K562 (cell line): ENCODE measurements around the gene FRYL. TPM values are rescaled to one million over a fixed set of nuclear protein-coding genes. Genes with fewer than 3 reads are reported as not detected.

Experiments used
- ATAC-seq: fragments of 200-7000 bp; cut with Tn5 transposase; 3 replicates; pipeline ENCODE4 v1.9.1; 2020; ENCODE audit warnings: moderate library complexity
- BruUV-seq: library from RNA; stranded (reverse); fragments of 400-500 nt; replicated peaks from 2 replicates; lab custom pipeline; 2021; lab: Mats Ljungman, UMichigan
- CTCF ChIA-PET: fragments of 300-600 bp; formaldehyde crosslinking; extraction: SDS; loops from one replicate; lab custom pipeline; 2021; ENCODE audit warnings: low intra/inter-chr PET ratio; lab: Yijun Ruan, JAX
- POLR2A ChIA-PET: fragments of 300-600, 350-650 bp; sonication (Branson Sonifier 250); formaldehyde crosslinking; extraction: SDS; loops from one replicate; lab custom pipeline; 2021; ENCODE audit warnings: antibody characterized with exemption, inconsistent platforms; lab: Yijun Ruan, JAX
- DNase-seq, 4 experiments: peaks; one replicate each; pipeline versions ENCODE4 v3.0.0 to v3.0.0-alpha.2; 2011 to 2018; ENCODE audit warnings: low spot score in 3 of 4, mixed read lengths in 3 of 4; ENCODE audit errors: extremely low read depth in 1 of 4
- FAIRE-seq: peaks from 2 replicates; lab custom pipeline; 2011; peaks lifted over from hg19 to GRCh38; lab: Jason Lieb, UNC
- H2AFZ ChIP-seq: 2 replicates; pipeline ENCODE4 v1.6.0; 2011; ENCODE audit warnings: low read depth, low read length, control low read depth, inconsistent platforms
- H3K27ac ChIP-seq: fragments of 200-600 bp; 3 replicates; pipeline ENCODE4 v1.8.0; 2011; ENCODE audit warnings: low read depth, mild to moderate bottlenecking, control low read depth, inconsistent platforms, low read length, moderate library complexity, mixed read lengths; ENCODE audit errors: extremely low read depth
- H3K27me3 ChIP-seq, 2 experiments: fragments of 300-600 bp in 1 of 2; 2 replicates in 1 of 2; 3 replicates in 1 of 2; pipeline versions ENCODE4 v1.6.0 to v1.8.0; 2011; ENCODE audit warnings: inconsistent platforms in 2 of 2, low read length in 2 of 2, mild to moderate bottlenecking in 1 of 2, mixed read lengths in 1 of 2, moderate library complexity in 1 of 2; ENCODE audit not compliant: control insufficient read depth in 2 of 2, insufficient read depth in 2 of 2
- H3K36me3 ChIP-seq: fragments of 300-600 bp; 3 replicates; pipeline ENCODE4 v1.8.0; 2011; ENCODE audit warnings: mild to moderate bottlenecking, low read length, inconsistent platforms; ENCODE audit not compliant: control insufficient read depth, insufficient read depth
- H3K4me1 ChIP-seq, 2 experiments: fragments of 200-600 bp in 1 of 2; replicated peaks in 1 of 2; 2 replicates in 1 of 2; 3 replicates in 1 of 2; pipeline versions ENCODE4 v1.5.1 to v1.8.0; 2011; ENCODE audit warnings: inconsistent platforms in 2 of 2, low read length in 2 of 2, mild to moderate bottlenecking in 1 of 2, mixed read lengths in 1 of 2, moderate library complexity in 1 of 2; ENCODE audit not compliant: control insufficient read depth in 2 of 2, insufficient read depth in 2 of 2
- H3K4me2 ChIP-seq: 2 replicates; pipeline ENCODE4 v1.6.1; 2011; ENCODE audit warnings: low read length, control low read depth, inconsistent platforms, mixed read lengths; ENCODE audit not compliant: insufficient read depth
- H3K4me3 ChIP-seq: fragments of 200-600 bp; sonication (generic), shearing (Covaris generic); 2 replicates; pipeline ENCODE4 v1.5.1; 2016; ENCODE audit warnings: control low read depth, inconsistent platforms
- H3K79me2 ChIP-seq: fragments of 200-600 bp; 3 replicates; pipeline ENCODE4 v1.8.0; 2011; ENCODE audit warnings: low read length, inconsistent platforms; ENCODE audit not compliant: control insufficient read depth, insufficient read depth
- H3K9ac ChIP-seq, 2 experiments: 2 replicates each; pipeline versions ENCODE4 v1.6.0 to v1.6.1; 2011; ENCODE audit warnings: low read depth in 2 of 2, low read length in 2 of 2, control low read depth in 1 of 2, inconsistent platforms in 1 of 2, mild to moderate bottlenecking in 1 of 2, mixed read lengths in 1 of 2; ENCODE audit not compliant: insufficient read depth in 1 of 2
- H3K9me1 ChIP-seq: one replicate; pipeline ENCODE4 v1.6.0; 2011; ENCODE audit warnings: inconsistent platforms, mild to moderate bottlenecking, low read length, moderate library complexity; ENCODE audit not compliant: control insufficient read depth, insufficient read depth
- H3K9me3 ChIP-seq: replicated peaks from 2 replicates; pipeline ENCODE4 v1.5.1; 2011; ENCODE audit warnings: low read depth, low read length, inconsistent platforms; ENCODE audit not compliant: control insufficient read depth, insufficient read depth
- H4K20me1 ChIP-seq: replicated peaks from 2 replicates; pipeline ENCODE4 v1.6.1; 2011; ENCODE audit warnings: low read length, inconsistent platforms, mixed read lengths; ENCODE audit not compliant: control insufficient read depth, insufficient read depth
- EP400 ChIP-seq: fragments of 450-650 bp; IDR thresholded peaks from 2 replicates; pipeline ENCODE4 v1.6.1; 2017; ENCODE audit warnings: antibody characterized with exemption, mild to moderate bottlenecking, moderate library complexity
- GTF2F1 ChIP-seq: IDR thresholded peaks from 2 replicates; pipeline ENCODE4 v1.6.1; 2011; ENCODE audit warnings: low read depth, low read length, improper control_type of control experiment
- HEY1 ChIP-seq: fragments of 250-450 bp; sonication (Bioruptor Pico); IDR thresholded peaks from 2 replicates; pipeline ENCODE4 v1.5.0; 2020; ENCODE audit warnings: mild to moderate bottlenecking, moderate library complexity, borderline replicate concordance
- HLTF ChIP-seq: fragments of 450-650 bp; IDR thresholded peaks from 2 replicates; pipeline ENCODE4 v1.6.1; 2016
- NR2F6 ChIP-seq: fragments of 450-650 bp; formaldehyde crosslinking; IDR thresholded peaks from 2 replicates; pipeline ENCODE4 v1.4.0; 2020; ENCODE audit warnings: mild to moderate bottlenecking
- PBX2 ChIP-seq, 2 experiments: IDR thresholded peaks in 1 of 2; conservative IDR thresholded peaks in 1 of 2; 2 replicates each; pipeline ENCODE4 v1.6.1; 2016; ENCODE audit warnings: low read depth in 2 of 2, mild to moderate bottlenecking in 1 of 2, missing compliant biosample characterization in 1 of 2, missing genetic modification characterization in 1 of 2, moderate library complexity in 1 of 2
- SAFB ChIP-seq: fragments of 200-400 bp; formaldehyde crosslinking; IDR thresholded peaks from 2 replicates; pipeline ENCODE4 v1.6.1; 2017; ENCODE audit warnings: low read depth, low read length, borderline replicate concordance
- SIRT6 ChIP-seq: IDR thresholded peaks from one replicate; pipeline ENCODE4 v1.6.1; 2012; ENCODE audit warnings: low read depth, mild to moderate bottlenecking, control low read depth, inconsistent platforms, low read length, moderate library complexity
- SMAD3 ChIP-seq: fragments of 450-650 bp; formaldehyde crosslinking; conservative IDR thresholded peaks from 2 replicates; pipeline ENCODE4 v1.4.0; 2020; ENCODE audit warnings: mild to moderate bottlenecking
- ZNF121 ChIP-seq: sonication (generic); formaldehyde crosslinking; conservative IDR thresholded peaks from 2 replicates; pipeline ENCODE4 v1.8.0; 2022; ENCODE audit warnings: missing genetic modification reagents
- ZNF785 ChIP-seq: fragments of 250-450 bp; sonication (Bioruptor Pico); IDR thresholded peaks from 2 replicates; pipeline ENCODE4 v1.4.0; 2020; ENCODE audit warnings: mild to moderate bottlenecking
- WGBS: fragments of 100-300 bp; shearing (Covaris generic); methylation state at CpG from one replicate; pipeline ENCODE4 v1.1.6; 2016; ENCODE audit warnings: low coverage, mixed read lengths; ENCODE audit not compliant: insufficient coverage; ENCODE audit errors: missing lambda C conversion rate; 5-methylcytosine and 5-hydroxymethylcytosine counted together
- in situ Hi-C: fragments of 300-500 bp; cut with MboI; formaldehyde crosslinking; loops from 4 replicates; pipeline ENCODE4 v1.15.0; 2018; ENCODE audit warnings: inconsistent platforms, mixed read lengths
- intact Hi-C: fragments of 100-400 bp; cut with micrococcal nuclease; formaldehyde crosslinking; loops from 2 replicates; pipeline ENCODE4 v1.14.2; 2022
- polyA plus RNA-seq, 8 experiments: library from polyadenylated mRNA; depleted of rRNA in 4 of 8; stranded (reverse) in 5 of 8; unstranded in 3 of 8; fragments of >200 nt; fragmentation: Nextera tagmentation in 2 of 8; fragmentation: Illumina TruSeq in 1 of 8; extraction: Ambion mirVana in 2 of 8; extraction: Trizol in 1 of 8; gene quantifications; 2 replicates each; pipeline versions ENCODE4 v1.2.1 to v1.2.3, GENCODE V29; 2011 to 2014; ENCODE audit warnings: inconsistent platforms in 1 of 8, missing spikeins in 1 of 8
- total RNA-seq, 7 experiments: library from RNA; depleted of rRNA in 6 of 7; stranded (reverse); fragments of >200 nt in 6 of 7; fragmentation: Illumina TruSeq in 2 of 7; extraction: Trizol in 2 of 7; gene quantifications; 2 replicates each; pipeline versions ENCODE4 v1.2.1 to v1.2.3, GENCODE V29; 2011 to 2021; ENCODE audit warnings: low replicate concordance in 1 of 7
- TF ChIP-seq, protein P1 (sequence below): sonication (generic); IDR thresholded peaks from 2 replicates; pipeline ENCODE4 v1.6.1; 2016
- TF ChIP-seq, protein P2 (sequence below): fragments of 250-450 bp; sonication (Bioruptor Pico); IDR thresholded peaks from 2 replicates; pipeline ENCODE4 v1.4.0; 2020; ENCODE audit warnings: mild to moderate bottlenecking, moderate library complexity

The FRYL gene
- total and polyA plus RNA-seq, 9 of the 15 experiments (the other 6 are each of a cell fraction or from before 2014, with no cell fraction given): 7.2 to 34.9 (median 15.9) TPM

GRCh38 chr4:48766131-48766792, 13.8 kb downstream of the FRYL start:
- Histone ChIP-seq H2AFZ (no peak overlapping the region), H3K4me1 (peaks cover 0 to 5% of the 10 kb centered on the region in 2 experiments; a peak in 3 of 5 replicates), H3K36me3 (no peaks in the 10 kb centered on the region), H3K27ac (no peak overlapping the region), H3K79me2 (peaks cover 89% of the 10 kb centered on the region), H3K4me3 (no peak overlapping the region), H3K9me3 (peaks cover 5% of the 10 kb centered on the region), H3K4me2 (no peak overlapping the region), H3K9ac (no peak overlapping the region), H3K27me3 (no peaks in the 10 kb centered on the region), H3K9me1 (no peaks in the 10 kb centered on the region), H4K20me1 (peaks cover 10% of the 10 kb centered on the region; the same call in 1 of the 2 replicates)
- intact Hi-C loops: no loop called here
- ChIA-PET POLR2A (no interaction called here), CTCF (no interaction called here)
- no TSS peak for BruUV-seq
- in situ Hi-C loops: no loop called here
- DNase-seq (no peak), FAIRE-seq (no peak), ATAC-seq (no peak)
- 57% methylated on average over 4 of the region's 4 CpGs for WGBS
- TF ChIP-seq SAFB (no peak), HEY1 (CRISPR knock-in tag) (no peak), EP400 (no peak), PBX2 (CRISPR knock-in tag; IDR thresholded peaks at IDR 0.05; ENCODE audit: low read depth) (no peak), PBX2 (tag; conservative IDR thresholded peaks at IDR 0.05; ENCODE audit: low read depth) (no peak), SIRT6 (no peak), NR2F6 (CRISPR knock-in tag) (no peak), ZNF785 (CRISPR knock-in tag) (no peak), SMAD3 (no peak), HLTF (no peak), ZNF121 (CRISPR knock-in tag) (no peak), GTF2F1 (no peak)
- TF ChIP-seq, protein P1, sequence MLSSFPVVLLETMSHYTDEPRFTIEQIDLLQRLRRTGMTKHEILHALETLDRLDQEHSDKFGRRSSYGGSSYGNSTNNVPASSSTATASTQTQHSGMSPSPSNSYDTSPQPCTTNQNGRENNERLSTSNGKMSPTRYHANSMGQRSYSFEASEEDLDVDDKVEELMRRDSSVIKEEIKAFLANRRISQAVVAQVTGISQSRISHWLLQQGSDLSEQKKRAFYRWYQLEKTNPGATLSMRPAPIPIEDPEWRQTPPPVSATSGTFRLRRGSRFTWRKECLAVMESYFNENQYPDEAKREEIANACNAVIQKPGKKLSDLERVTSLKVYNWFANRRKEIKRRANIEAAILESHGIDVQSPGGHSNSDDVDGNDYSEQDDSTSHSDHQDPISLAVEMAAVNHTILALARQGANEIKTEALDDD: no peak
- TF ChIP-seq, protein P2, sequence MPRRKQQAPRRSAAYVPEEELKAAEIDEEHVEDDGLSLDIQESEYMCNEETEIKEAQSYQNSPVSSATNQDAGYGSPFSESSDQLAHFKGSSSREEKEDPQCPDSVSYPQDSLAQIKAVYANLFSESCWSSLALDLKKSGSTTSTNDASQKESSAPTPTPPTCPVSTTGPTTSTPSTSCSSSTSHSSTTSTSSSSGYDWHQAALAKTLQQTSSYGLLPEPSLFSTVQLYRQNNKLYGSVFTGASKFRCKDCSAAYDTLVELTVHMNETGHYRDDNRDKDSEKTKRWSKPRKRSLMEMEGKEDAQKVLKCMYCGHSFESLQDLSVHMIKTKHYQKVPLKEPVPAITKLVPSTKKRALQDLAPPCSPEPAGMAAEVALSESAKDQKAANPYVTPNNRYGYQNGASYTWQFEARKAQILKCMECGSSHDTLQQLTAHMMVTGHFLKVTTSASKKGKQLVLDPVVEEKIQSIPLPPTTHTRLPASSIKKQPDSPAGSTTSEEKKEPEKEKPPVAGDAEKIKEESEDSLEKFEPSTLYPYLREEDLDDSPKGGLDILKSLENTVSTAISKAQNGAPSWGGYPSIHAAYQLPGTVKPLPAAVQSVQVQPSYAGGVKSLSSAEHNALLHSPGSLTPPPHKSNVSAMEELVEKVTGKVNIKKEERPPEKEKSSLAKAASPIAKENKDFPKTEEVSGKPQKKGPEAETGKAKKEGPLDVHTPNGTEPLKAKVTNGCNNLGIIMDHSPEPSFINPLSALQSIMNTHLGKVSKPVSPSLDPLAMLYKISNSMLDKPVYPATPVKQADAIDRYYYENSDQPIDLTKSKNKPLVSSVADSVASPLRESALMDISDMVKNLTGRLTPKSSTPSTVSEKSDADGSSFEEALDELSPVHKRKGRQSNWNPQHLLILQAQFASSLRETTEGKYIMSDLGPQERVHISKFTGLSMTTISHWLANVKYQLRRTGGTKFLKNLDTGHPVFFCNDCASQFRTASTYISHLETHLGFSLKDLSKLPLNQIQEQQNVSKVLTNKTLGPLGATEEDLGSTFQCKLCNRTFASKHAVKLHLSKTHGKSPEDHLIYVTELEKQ (CRISPR knock-in tag): no peak
